HepG2 (cell line): Measurements from ENCODE around the gene EPB41L5. TPM values are rescaled to one million over a fixed set of nuclear protein-coding genes. Genes with fewer than 3 reads are reported as not detected.
A peak's percentile ranks its signal among the peaks of the same experiment; 100 is the strongest.

Source experiments
- CEBPG ChIP-seq: IDR thresholded peaks from 2 replicates; pipeline ENCODE4 v1.6.1; 2016
- NFE2L2 ChIP-seq: fragments of 150-350 bp; IDR thresholded peaks from 2 replicates; pipeline ENCODE4 v1.6.1; 2014; ENCODE audit warnings: low read length
- PAF1 ChIP-seq: IDR thresholded peaks from 2 replicates; pipeline ENCODE4 v1.6.1; 2016; ENCODE audit warnings: missing genetic modification reagents, missing compliant biosample characterization
- SP5 ChIP-seq: IDR thresholded peaks from 2 replicates; pipeline ENCODE4 v1.6.1; 2016; ENCODE audit warnings: low read depth, borderline replicate concordance
- SRF ChIP-seq: IDR thresholded peaks from 2 replicates; pipeline ENCODE4 v1.6.1; 2011; ENCODE audit warnings: mild to moderate bottlenecking, low read depth, low read length, moderate library complexity
- SRSF9 ChIP-seq: fragments of 200-400 bp; formaldehyde crosslinking; IDR thresholded peaks from 2 replicates; pipeline ENCODE4 v1.6.1; 2018; ENCODE audit warnings: borderline replicate concordance, mild to moderate bottlenecking, low read depth, low read length; ENCODE audit not compliant: insufficient read depth, poor library complexity, severe bottlenecking
- ZFP36L2 ChIP-seq: sonication (generic); formaldehyde crosslinking; IDR thresholded peaks from 2 replicates; pipeline ENCODE4 v1.4.0; 2020; ENCODE audit warnings: missing genetic modification reagents
- ZMYM3 ChIP-seq: sonication (generic); formaldehyde crosslinking; IDR thresholded peaks from 2 replicates; pipeline ENCODE4 v1.5.1; 2020; ENCODE audit warnings: mild to moderate bottlenecking, missing genetic modification reagents
- ZNF616 ChIP-seq: sonication (generic); formaldehyde crosslinking; IDR thresholded peaks from 2 replicates; pipeline ENCODE4 v1.5.0; 2020; ENCODE audit warnings: low read depth, mild to moderate bottlenecking, missing genetic modification reagents
- ZNF724P ChIP-seq: sonication (generic); formaldehyde crosslinking; IDR thresholded peaks from 2 replicates; pipeline ENCODE4 v1.8.0; 2022; ENCODE audit warnings: missing genetic modification reagents, borderline replicate concordance
- ZNF737 ChIP-seq: sonication (generic); formaldehyde crosslinking; IDR thresholded peaks from 2 replicates; pipeline ENCODE4 v1.5.0; 2020; ENCODE audit warnings: missing genetic modification reagents, mild to moderate bottlenecking, borderline replicate concordance
- polyA plus RNA-seq, 8 experiments: library from polyadenylated mRNA; depleted of rRNA in 3 of 8; stranded (reverse) in 7 of 8; unstranded in 1 of 8; fragments of >200 nt; fragmentation: Illumina TruSeq in 4 of 8; extraction: Trizol in 4 of 8; gene quantifications; 2 replicates each; pipeline versions ENCODE4 v1.2.1 to v1.2.3, GENCODE V29; 2011 to 2016; ENCODE audit warnings: low read depth in 4 of 8, missing spikeins in 1 of 8, mixed read lengths in 1 of 8; ENCODE audit not compliant: insufficient read depth in 1 of 8
- total RNA-seq, 5 experiments: library from RNA; depleted of rRNA; stranded (reverse); fragments of >200 nt; fragmentation: Illumina TruSeq; extraction: Trizol; gene quantifications; 2 replicates each; pipeline ENCODE4 v1.2.3, GENCODE V29; 2016; ENCODE audit warnings: low read depth in 1 of 5
- TF ChIP-seq, protein P1 (sequence below): sonication (generic); formaldehyde crosslinking; IDR thresholded peaks from 2 replicates; pipeline ENCODE4 v1.5.1; 2020; ENCODE audit warnings: missing genetic modification reagents, mild to moderate bottlenecking, borderline replicate concordance
- TF ChIP-seq, protein P2 (sequence below), 2 experiments: sonication (generic) in 1 of 2; formaldehyde crosslinking in 1 of 2; IDR thresholded peaks; 2 replicates each; pipeline versions ENCODE4 v1.4.0 to v1.6.1; 2016 to 2020; ENCODE audit warnings: borderline replicate concordance in 1 of 2, low read depth in 1 of 2, mild to moderate bottlenecking in 1 of 2, missing genetic modification reagents in 1 of 2
- TF ChIP-seq, protein P3 (sequence below): sonication (generic); formaldehyde crosslinking; IDR thresholded peaks from 2 replicates; pipeline ENCODE4 v1.9.0; 2021; ENCODE audit warnings: missing genetic modification reagents, borderline replicate concordance

The EPB41L5 gene
- total and polyA plus RNA-seq, 2 of the 13 experiments (the other 11 are each of a cell fraction or from before 2014, with no cell fraction given), result 40.5 to 47.5 TPM

DNA sequence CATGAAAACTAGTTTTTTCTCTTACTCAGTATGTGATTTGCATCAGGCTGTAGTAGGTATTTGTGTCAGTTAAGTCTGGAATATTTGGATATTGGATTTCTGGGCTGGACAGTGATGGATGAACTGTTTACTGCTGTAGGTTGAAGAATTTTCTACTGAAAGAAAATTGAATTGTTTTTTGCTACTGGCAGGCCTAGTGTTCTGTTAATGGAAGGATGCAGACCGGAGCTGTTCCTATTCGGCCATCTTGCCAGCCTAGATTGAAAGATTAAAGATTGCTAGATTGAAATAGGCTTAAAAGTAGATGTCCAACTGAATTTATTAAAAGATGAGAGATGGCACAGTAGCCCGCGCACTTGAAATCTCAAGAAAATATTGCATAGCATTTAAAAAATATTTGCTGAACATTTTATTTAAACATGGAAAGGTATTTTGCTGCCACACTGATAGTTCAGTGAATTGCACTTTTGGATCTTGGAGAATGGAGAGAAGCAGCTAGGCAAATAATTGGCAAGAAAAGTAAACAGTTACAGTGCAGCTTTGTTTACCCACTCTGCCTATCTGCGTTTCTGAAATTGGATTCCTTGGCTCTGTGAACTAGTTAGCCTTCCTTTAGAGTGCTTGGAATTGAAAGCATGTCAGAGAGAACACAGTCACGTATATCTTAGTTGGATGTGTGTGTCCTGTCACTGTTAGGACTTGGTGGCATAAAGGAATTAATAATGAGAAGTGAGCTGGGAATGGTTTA lies 54.1 kb downstream of the EPB41L5 start (continued):
- TF ChIP-seq, protein P1, sequence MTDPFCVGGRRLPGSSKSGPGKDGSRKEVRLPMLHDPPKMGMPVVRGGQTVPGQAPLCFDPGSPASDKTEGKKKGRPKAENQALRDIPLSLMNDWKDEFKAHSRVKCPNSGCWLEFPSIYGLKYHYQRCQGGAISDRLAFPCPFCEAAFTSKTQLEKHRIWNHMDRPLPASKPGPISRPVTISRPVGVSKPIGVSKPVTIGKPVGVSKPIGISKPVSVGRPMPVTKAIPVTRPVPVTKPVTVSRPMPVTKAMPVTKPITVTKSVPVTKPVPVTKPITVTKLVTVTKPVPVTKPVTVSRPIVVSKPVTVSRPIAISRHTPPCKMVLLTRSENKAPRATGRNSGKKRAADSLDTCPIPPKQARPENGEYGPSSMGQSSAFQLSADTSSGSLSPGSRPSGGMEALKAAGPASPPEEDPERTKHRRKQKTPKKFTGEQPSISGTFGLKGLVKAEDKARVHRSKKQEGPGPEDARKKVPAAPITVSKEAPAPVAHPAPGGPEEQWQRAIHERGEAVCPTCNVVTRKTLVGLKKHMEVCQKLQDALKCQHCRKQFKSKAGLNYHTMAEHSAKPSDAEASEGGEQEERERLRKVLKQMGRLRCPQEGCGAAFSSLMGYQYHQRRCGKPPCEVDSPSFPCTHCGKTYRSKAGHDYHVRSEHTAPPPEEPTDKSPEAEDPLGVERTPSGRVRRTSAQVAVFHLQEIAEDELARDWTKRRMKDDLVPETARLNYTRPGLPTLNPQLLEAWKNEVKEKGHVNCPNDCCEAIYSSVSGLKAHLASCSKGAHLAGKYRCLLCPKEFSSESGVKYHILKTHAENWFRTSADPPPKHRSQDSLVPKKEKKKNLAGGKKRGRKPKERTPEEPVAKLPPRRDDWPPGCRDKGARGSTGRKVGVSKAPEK (CRISPR knock-in tag), result peak; percentile 81; the same call in 1 of the 2 replicates
- TF ChIP-seq ZNF724P (CRISPR knock-in tag) (no peak), ZFP36L2 (CRISPR knock-in tag) (no peak), NFE2L2 (no peak), ZMYM3 (CRISPR knock-in tag) (peak; percentile 86; the same call in 1 of the 2 replicates), PAF1 (CRISPR knock-in tag) (no peak), ZNF737 (CRISPR knock-in tag) (no peak), SRSF9 (no peak), SRF (peak; percentile 45; the same call in 1 of the 2 replicates), CEBPG (CRISPR knock-in tag) (peak; percentile 86), ZNF616 (CRISPR knock-in tag) (no peak), SP5 (CRISPR knock-in tag) (no peak)
- TF ChIP-seq, protein P2, sequence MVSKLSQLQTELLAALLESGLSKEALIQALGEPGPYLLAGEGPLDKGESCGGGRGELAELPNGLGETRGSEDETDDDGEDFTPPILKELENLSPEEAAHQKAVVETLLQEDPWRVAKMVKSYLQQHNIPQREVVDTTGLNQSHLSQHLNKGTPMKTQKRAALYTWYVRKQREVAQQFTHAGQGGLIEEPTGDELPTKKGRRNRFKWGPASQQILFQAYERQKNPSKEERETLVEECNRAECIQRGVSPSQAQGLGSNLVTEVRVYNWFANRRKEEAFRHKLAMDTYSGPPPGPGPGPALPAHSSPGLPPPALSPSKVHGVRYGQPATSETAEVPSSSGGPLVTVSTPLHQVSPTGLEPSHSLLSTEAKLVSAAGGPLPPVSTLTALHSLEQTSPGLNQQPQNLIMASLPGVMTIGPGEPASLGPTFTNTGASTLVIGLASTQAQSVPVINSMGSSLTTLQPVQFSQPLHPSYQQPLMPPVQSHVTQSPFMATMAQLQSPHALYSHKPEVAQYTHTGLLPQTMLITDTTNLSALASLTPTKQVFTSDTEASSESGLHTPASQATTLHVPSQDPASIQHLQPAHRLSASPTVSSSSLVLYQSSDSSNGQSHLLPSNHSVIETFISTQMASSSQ (IDR thresholded peaks at IDR 0.05; ENCODE audit: low read depth), result peak; percentile 80
- TF ChIP-seq, protein P2 (CRISPR knock-in tag; IDR thresholded peaks at IDR 0.05; ENCODE audit: borderline replicate concordance), result peak; percentile 91; the same call in 1 of the 2 replicates
- TF ChIP-seq, protein P3, sequence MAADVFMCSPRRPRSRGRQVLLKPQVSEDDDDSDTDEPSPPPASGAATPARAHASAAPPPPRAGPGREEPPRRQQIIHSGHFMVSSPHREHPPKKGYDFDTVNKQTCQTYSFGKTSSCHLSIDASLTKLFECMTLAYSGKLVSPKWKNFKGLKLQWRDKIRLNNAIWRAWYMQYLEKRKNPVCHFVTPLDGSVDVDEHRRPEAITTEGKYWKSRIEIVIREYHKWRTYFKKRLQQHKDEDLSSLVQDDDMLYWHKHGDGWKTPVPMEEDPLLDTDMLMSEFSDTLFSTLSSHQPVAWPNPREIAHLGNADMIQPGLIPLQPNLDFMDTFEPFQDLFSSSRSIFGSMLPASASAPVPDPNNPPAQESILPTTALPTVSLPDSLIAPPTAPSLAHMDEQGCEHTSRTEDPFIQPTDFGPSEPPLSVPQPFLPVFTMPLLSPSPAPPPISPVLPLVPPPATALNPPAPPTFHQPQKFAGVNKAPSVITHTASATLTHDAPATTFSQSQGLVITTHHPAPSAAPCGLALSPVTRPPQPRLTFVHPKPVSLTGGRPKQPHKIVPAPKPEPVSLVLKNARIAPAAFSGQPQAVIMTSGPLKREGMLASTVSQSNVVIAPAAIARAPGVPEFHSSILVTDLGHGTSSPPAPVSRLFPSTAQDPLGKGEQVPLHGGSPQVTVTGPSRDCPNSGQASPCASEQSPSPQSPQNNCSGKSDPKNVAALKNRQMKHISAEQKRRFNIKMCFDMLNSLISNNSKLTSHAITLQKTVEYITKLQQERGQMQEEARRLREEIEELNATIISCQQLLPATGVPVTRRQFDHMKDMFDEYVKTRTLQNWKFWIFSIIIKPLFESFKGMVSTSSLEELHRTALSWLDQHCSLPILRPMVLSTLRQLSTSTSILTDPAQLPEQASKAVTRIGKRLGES (CRISPR knock-in tag), result no peak
